H1 (cell line): ENCODE results near the gene CRHBP. TPM values are rescaled to one million over a fixed set of nuclear protein-coding genes. Genes with fewer than 3 reads are reported as not detected.

Experiments used
- CTCF ChIA-PET: fragments of 300-600 bp; sonication (Branson Sonifier 250); formaldehyde crosslinking; loops from one replicate; lab custom pipeline; 2021; ENCODE audit not compliant: partially characterized antibody; lab: Charles Lee
- POLR2A ChIA-PET: fragments of 300-600 bp; sonication (Branson Sonifier 250); formaldehyde crosslinking; loops from one replicate; lab custom pipeline; 2021; ENCODE audit warnings: inconsistent platforms; ENCODE audit not compliant: partially characterized antibody; lab: Charles Lee
- DNase-seq, 2 experiments: peaks; one replicate each; pipeline versions ENCODE4 v3.0.0 to v3.0.0-alpha.2; 2010 to 2022; ENCODE audit warnings: low spot score in 2 of 2, low read depth in 1 of 2, mixed read lengths in 1 of 2
- FAIRE-seq: peaks from 2 replicates; lab custom pipeline; 2011; peaks lifted over from hg19 to GRCh38; lab: Jason Lieb, UNC
- H2AFZ ChIP-seq: 2 replicates; pipeline ENCODE4 v1.8.1; 2012; ENCODE audit warnings: low read length, inconsistent platforms
- H2AK5ac ChIP-seq: 2 replicates; pipeline ENCODE4 v1.6.1; 2013; ENCODE audit warnings: low read depth, low read length
- H2BK120ac ChIP-seq: replicated peaks from 2 replicates; pipeline ENCODE3; 2013; ENCODE audit warnings: low read depth, low read length, inconsistent platforms
- H2BK12ac ChIP-seq: 2 replicates; pipeline ENCODE4 v1.6.1; 2013; ENCODE audit warnings: low read depth, low read length
- H2BK15ac ChIP-seq: 2 replicates; pipeline ENCODE4 v1.6.1; 2013; ENCODE audit warnings: low read length
- H2BK20ac ChIP-seq: 2 replicates; pipeline ENCODE4 v1.6.1; 2013; ENCODE audit warnings: low read length
- H2BK5ac ChIP-seq: 2 replicates; pipeline ENCODE4 v1.6.1; 2013; ENCODE audit warnings: low read depth, low read length
- H3K14ac ChIP-seq: 2 replicates; pipeline ENCODE4 v1.6.1; 2013; ENCODE audit warnings: inconsistent platforms; ENCODE audit not compliant: insufficient read length
- H3K18ac ChIP-seq: 2 replicates; pipeline ENCODE4 v1.6.1; 2013; ENCODE audit warnings: low read length; ENCODE audit errors: extremely low read depth
- H3K23ac ChIP-seq: 2 replicates; pipeline ENCODE4 v1.6.1; 2013; ENCODE audit warnings: inconsistent platforms; ENCODE audit not compliant: insufficient read length
- H3K23me2 ChIP-seq: 2 replicates; pipeline ENCODE4 v1.6.1; 2013; ENCODE audit warnings: low read depth, low read length
- H3K27ac ChIP-seq: 2 replicates; pipeline ENCODE4 v1.6.1; 2011; ENCODE audit warnings: low read depth, low read length, inconsistent platforms
- H3K27me3 ChIP-seq, 4 experiments: replicated peaks in 1 of 4; 1 replicate in 1 of 4; 2 replicates in 3 of 4; pipeline versions ENCODE4 v1.6.1 to v1.8.1; 2011 to 2013; ENCODE audit warnings: low read length in 3 of 4, mild to moderate bottlenecking in 3 of 4, inconsistent platforms in 2 of 4, mixed read lengths in 2 of 4, moderate library complexity in 1 of 4; ENCODE audit not compliant: control insufficient read depth in 3 of 4, insufficient read depth in 3 of 4; ENCODE audit errors: extremely low read depth in 1 of 4
- H3K36me3 ChIP-seq, 4 experiments: 2 replicates each; pipeline versions ENCODE4 v1.6.1 to v1.8.1; 2011 to 2013; ENCODE audit warnings: mild to moderate bottlenecking in 4 of 4, low read length in 3 of 4, moderate library complexity in 2 of 4, control low read depth in 1 of 4, inconsistent platforms in 1 of 4; ENCODE audit not compliant: insufficient read depth in 4 of 4, control insufficient read depth in 2 of 4
- H3K4ac ChIP-seq: replicated peaks from 2 replicates; pipeline ENCODE3; 2013; ENCODE audit warnings: low read length, low read depth, mixed read lengths, inconsistent platforms; ENCODE audit not compliant: insufficient read length
- H3K4me1 ChIP-seq, 4 experiments: replicated peaks in 1 of 4; 1 replicate in 1 of 4; 2 replicates in 3 of 4; pipeline versions ENCODE4 v1.6.1 to v1.8.1; 2011 to 2013; ENCODE audit warnings: low read length in 3 of 4, inconsistent platforms in 2 of 4, mixed read lengths in 1 of 4; ENCODE audit not compliant: insufficient read depth in 4 of 4, control insufficient read depth in 3 of 4
- H3K4me2 ChIP-seq, 2 experiments: 2 replicates each; pipeline versions ENCODE4 v1.6.1 to v1.8.1; 2011 to 2013; ENCODE audit warnings: low read depth in 2 of 2, low read length in 2 of 2, control low read depth in 1 of 2, inconsistent platforms in 1 of 2, mild to moderate bottlenecking in 1 of 2; ENCODE audit not compliant: insufficient read depth in 1 of 2
- H3K4me3 ChIP-seq, 4 experiments: fragments of 200-600, 300-600 bp in 1 of 4; sonication (generic), shearing (Covaris generic), sonication (Bioruptor Twin) in 1 of 4; 2 replicates each; pipeline versions ENCODE4 v1.5.1 to v1.8.1; 2011 to 2016; ENCODE audit warnings: low read length in 4 of 4, low read depth in 3 of 4, control low read depth in 2 of 4, inconsistent platforms in 2 of 4, mild to moderate bottlenecking in 2 of 4, mixed read lengths in 1 of 4, moderate library complexity in 1 of 4; ENCODE audit not compliant: insufficient read depth in 2 of 4; ENCODE audit errors: extremely low read depth in 1 of 4
- H3K56ac ChIP-seq: replicated peaks from 2 replicates; pipeline ENCODE3; 2013; ENCODE audit warnings: low read depth, mild to moderate bottlenecking, mixed read lengths, low read length, inconsistent platforms; ENCODE audit not compliant: insufficient read length
- H3K79me1 ChIP-seq: 2 replicates; pipeline ENCODE4 v1.6.1; 2013; ENCODE audit warnings: low read depth, low read length, control low read depth
- H3K79me2 ChIP-seq, 2 experiments: 2 replicates each; pipeline versions ENCODE4 v1.6.1 to v1.8.1; 2012 to 2013; ENCODE audit warnings: low read length in 2 of 2, mild to moderate bottlenecking in 2 of 2, inconsistent platforms in 1 of 2; ENCODE audit not compliant: insufficient read depth in 2 of 2, control insufficient read depth in 1 of 2
- H3K9ac ChIP-seq, 4 experiments: replicated peaks in 1 of 4; 1 replicate in 1 of 4; 2 replicates in 3 of 4; pipeline versions ENCODE4 v1.6.1 to v1.8.1; 2011 to 2013; ENCODE audit warnings: low read depth in 3 of 4, low read length in 3 of 4, control low read depth in 2 of 4, mild to moderate bottlenecking in 2 of 4, moderate library complexity in 2 of 4, inconsistent platforms in 1 of 4; ENCODE audit errors: extremely low read depth in 1 of 4
- H3K9me3 ChIP-seq, 2 experiments: 2 replicates each; pipeline versions ENCODE4 v1.6.1 to v1.8.1; 2012 to 2013; ENCODE audit warnings: mild to moderate bottlenecking in 2 of 2, moderate library complexity in 2 of 2, control low read depth in 1 of 2, inconsistent platforms in 1 of 2, low read depth in 1 of 2, low read length in 1 of 2, mixed read lengths in 1 of 2; ENCODE audit not compliant: insufficient read depth in 2 of 2
- H4K20me1 ChIP-seq, 2 experiments: replicated peaks in 1 of 2; 2 replicates each; pipeline versions ENCODE3 to v1.8.1; 2011 to 2013; ENCODE audit warnings: inconsistent platforms in 2 of 2, low read length in 2 of 2, mild to moderate bottlenecking in 1 of 2; ENCODE audit not compliant: insufficient read depth in 2 of 2, control insufficient read depth in 1 of 2
- H4K5ac ChIP-seq: 2 replicates; pipeline ENCODE4 v1.6.1; 2013; ENCODE audit warnings: low read length, low read depth, mixed read lengths, inconsistent platforms; ENCODE audit not compliant: insufficient read length
- H4K8ac ChIP-seq: 2 replicates; pipeline ENCODE4 v1.8.0; 2013; ENCODE audit warnings: mild to moderate bottlenecking, moderate library complexity, low read length, inconsistent platforms; ENCODE audit not compliant: insufficient read depth; ENCODE audit errors: extremely low read depth
- H4K91ac ChIP-seq: replicated peaks from 2 replicates; pipeline ENCODE3; 2013; ENCODE audit warnings: low read length, mixed read lengths, inconsistent platforms; ENCODE audit not compliant: insufficient read length
- SIRT6 ChIP-seq: IDR thresholded peaks from one replicate; pipeline ENCODE4 v1.7.1; 2012; ENCODE audit warnings: low read length, inconsistent platforms
- WGBS, 2 experiments: shearing (Covaris generic) in 1 of 2; methylation state at CpG; one replicate each; pipeline versions ENCODE4 v1.1.6 to v1.1.7; 2013 to 2015; ENCODE audit warnings: low lambda C conversion rate in 2 of 2, mixed read lengths in 2 of 2, inconsistent platforms in 1 of 2, low coverage in 1 of 2, missing lambda C conversion rate in 1 of 2; ENCODE audit not compliant: insufficient replicate concordance in 2 of 2, insufficient coverage in 1 of 2, insufficient read length in 1 of 2; ENCODE audit errors: extremely low coverage in 1 of 2, missing lambda C conversion rate in 1 of 2; 5-methylcytosine and 5-hydroxymethylcytosine counted together
- polyA plus RNA-seq, 7 experiments: library from polyadenylated mRNA; depleted of rRNA in 3 of 7; stranded (reverse) in 5 of 7; unstranded in 2 of 7; fragments of >200 nt in 5 of 7; fragments of 200-250 nt in 2 of 7; gene quantifications; 1 replicate in 5 of 7; 2 replicates in 1 of 7; 4 replicates in 1 of 7; pipeline versions ENCODE4 v1.2.1 to v1.2.3, GENCODE V29; 2011 to 2013; ENCODE audit warnings: missing spikeins in 2 of 7, mixed read lengths in 2 of 7
- total RNA-seq: library from RNA; stranded (reverse); fragmentation: NEBNext Ultra II Directional; extraction: Animal tissue kit (Norgen Biotek cat#: 25700); gene quantifications from 2 replicates; pipeline ENCODE4 v1.2.1, GENCODE V29; 2021
- TF ChIP-seq, protein P1 (sequence below): IDR thresholded peaks from 2 replicates; pipeline ENCODE4 v1.6.1; 2012; ENCODE audit warnings: inconsistent platforms

Gene CRHBP
- total and polyA plus RNA-seq, 2 of the 8 experiments (the other 6 are each of a cell fraction or from before 2014, with no cell fraction given) = 0.30 TPM; not detected in 1

DNA sequence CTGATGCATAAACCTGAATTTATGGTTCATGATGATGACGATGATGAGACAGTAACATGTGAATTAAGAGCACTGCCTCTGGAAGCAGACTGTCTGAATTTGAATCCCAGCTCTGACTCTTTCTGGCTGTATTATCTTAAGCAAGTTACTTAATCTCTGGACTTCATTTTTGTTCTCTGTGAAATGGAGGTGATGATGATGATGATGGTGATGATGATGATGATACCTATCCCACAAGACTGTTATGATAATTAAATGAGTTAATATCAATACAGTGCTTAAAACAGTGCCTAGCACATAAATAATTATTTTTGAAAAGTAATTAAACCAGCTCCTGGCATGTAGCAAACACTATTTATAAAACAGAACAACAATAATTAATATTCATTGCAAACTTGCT, 64.1 kb downstream of the CRHBP start:
- WGBS, 2 experiments = 100% methylated on average over 1 of the region's 1 CpG; no CpG with 5 or more reads in 1 of the 2 experiments

More for the DNA sequence above, 64.1 kb downstream of the CRHBP start:
- Histone ChIP-seq H3K23me2 (no peaks in the 10 kb centered on the region), H3K23ac (no peak overlapping the region), H3K79me1 (no peaks in the 10 kb centered on the region), H2AK5ac (no peak overlapping the region), H4K20me1 (no peaks in the 10 kb centered on the region), H4K8ac (no peak overlapping the region), H2BK120ac (no peak overlapping the region), H2BK20ac (no peak overlapping the region), H2BK15ac (no peak overlapping the region), H3K4me1 (no peaks in the 10 kb centered on the region), H2AFZ (no peak overlapping the region), H3K56ac (no peak overlapping the region), H2BK12ac (no peak overlapping the region), H2BK5ac (no peak overlapping the region), H3K9ac (no peak overlapping the region), H3K4ac (no peak overlapping the region), H3K27ac (no peak overlapping the region), H4K91ac (no peak overlapping the region), H3K27me3 (no peaks in the 10 kb centered on the region), H3K9me3 (no peaks in the 10 kb centered on the region), H3K18ac (no peak overlapping the region), H3K79me2 (no peaks in the 10 kb centered on the region), H3K4me2 (no peak overlapping the region), H3K4me3 (no peak overlapping the region), H3K36me3 (no peaks in the 10 kb centered on the region), H4K5ac (no peak overlapping the region), H3K14ac (no peak overlapping the region)
- CTCF ChIA-PET = interaction anchor here (0.8 to 3.2 kb wide), 14 partner anchors 8 to 277 kb away, joined by 3 to 48 read pairs (median 6); no protein-coding TSS in a partner anchor
- DNase-seq (no peak), FAIRE-seq (no peak)
- POLR2A ChIA-PET = interaction anchor here (1.5 kb wide), 1 partner anchor 60 kb away, joined by 3 read pairs; no protein-coding TSS in a partner anchor
- no peak for TF ChIP-seq SIRT6
- TF ChIP-seq, protein P1, sequence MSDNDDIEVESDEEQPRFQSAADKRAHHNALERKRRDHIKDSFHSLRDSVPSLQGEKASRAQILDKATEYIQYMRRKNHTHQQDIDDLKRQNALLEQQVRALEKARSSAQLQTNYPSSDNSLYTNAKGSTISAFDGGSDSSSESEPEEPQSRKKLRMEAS = no peak
